SK-N-SH (cell line): ENCODE results near the gene SLC10A7. TPM values are rescaled to one million over a fixed set of nuclear protein-coding genes. Genes with fewer than 3 reads are reported as not detected.

ENCODE experiments used
- CTCF ChIA-PET: fragments of 300-600, 350-600 bp; formaldehyde crosslinking; extraction: SDS; loops from one replicate; lab custom pipeline; 2021; lab: Yijun Ruan, JAX
- POLR2A ChIA-PET: fragments of 350-600 bp; sonication (Branson Sonifier 250); formaldehyde crosslinking; extraction: SDS; loops from one replicate; lab custom pipeline; 2020; ENCODE audit warnings: antibody characterized with exemption, inconsistent platforms; lab: Yijun Ruan, JAX
- DNase-seq: peaks from one replicate; pipeline ENCODE4 v3.0.0; 2012
- H2AFZ ChIP-seq: fragments of 200-600 bp; sonication (generic); 2 replicates; pipeline ENCODE4 v1.8.1; 2016; ENCODE audit warnings: antibody characterized with exemption, mild to moderate bottlenecking, low read depth
- H3F3A ChIP-seq: fragments of 200-600 bp; sonication (generic); replicated peaks from 2 replicates; pipeline ENCODE3; 2016; ENCODE audit warnings: antibody characterized with exemption, mild to moderate bottlenecking; ENCODE audit not compliant: insufficient read depth
- H3K27ac ChIP-seq, 2 experiments: fragments of 200-500 bp in 1 of 2; fragments of 200-600 bp in 1 of 2; sonication (Bioruptor generic) in 1 of 2; sonication (generic), shearing (Covaris generic) in 1 of 2; 2 replicates each; pipeline versions ENCODE4 v1.5.1 to v1.6.1; 2014 to 2016; ENCODE audit warnings: low read depth in 2 of 2, inconsistent platforms in 1 of 2, low read length in 1 of 2, mild to moderate bottlenecking in 1 of 2, mixed read lengths in 1 of 2
- H3K27me3 ChIP-seq: fragments of 200-600 bp; sonication (generic), shearing (Covaris generic); 2 replicates; pipeline ENCODE4 v1.6.1; 2016; ENCODE audit warnings: mixed run types; ENCODE audit not compliant: insufficient read depth
- H3K36me3 ChIP-seq, 2 experiments: fragments of 200-500 bp in 1 of 2; fragments of 200-600 bp in 1 of 2; sonication (Bioruptor generic) in 1 of 2; sonication (generic) in 1 of 2; replicated peaks in 1 of 2; 2 replicates each; pipeline versions ENCODE3 to v1.5.1; 2014 to 2016; ENCODE audit warnings: low read length in 1 of 2, mild to moderate bottlenecking in 1 of 2; ENCODE audit not compliant: insufficient read depth in 2 of 2, control insufficient read depth in 1 of 2
- H3K4me1 ChIP-seq, 2 experiments: fragments of 200-500 bp in 1 of 2; fragments of 200-600 bp in 1 of 2; sonication (Bioruptor generic) in 1 of 2; sonication (generic), shearing (Covaris generic) in 1 of 2; 2 replicates each; pipeline versions ENCODE4 v1.5.1 to v1.6.1; 2014 to 2016; ENCODE audit warnings: low read depth in 1 of 2, low read length in 1 of 2, mixed run types in 1 of 2; ENCODE audit not compliant: insufficient read depth in 2 of 2, control insufficient read depth in 1 of 2
- H3K4me2 ChIP-seq: fragments of 200-600 bp; sonication (generic), shearing (Covaris generic); 2 replicates; pipeline ENCODE4 v1.6.1; 2017; ENCODE audit warnings: mixed run types
- H3K4me3 ChIP-seq, 2 experiments: fragments of 200-500 bp in 1 of 2; fragments of 200-600 bp in 1 of 2; sonication (Bioruptor generic) in 1 of 2; sonication (generic), shearing (Covaris generic) in 1 of 2; 2 replicates each; pipeline versions ENCODE4 v1.5.1 to v1.8.1; 2014 to 2016; ENCODE audit warnings: low read depth in 2 of 2, inconsistent platforms in 1 of 2, low read length in 1 of 2, mild to moderate bottlenecking in 1 of 2, mixed read lengths in 1 of 2, moderate library complexity in 1 of 2
- H3K79me2 ChIP-seq: fragments of 200-600 bp; sonication (generic); 2 replicates; pipeline ENCODE4 v1.8.1; 2017; ENCODE audit warnings: mild to moderate bottlenecking; ENCODE audit not compliant: insufficient read depth
- H3K9ac ChIP-seq: fragments of 200-600 bp; sonication (generic); 2 replicates; pipeline ENCODE4 v1.6.1; 2017; ENCODE audit warnings: mixed run types
- H3K9me2 ChIP-seq: fragments of 200-600 bp; sonication (generic); 2 replicates; pipeline ENCODE4 v1.6.1; 2017; ENCODE audit warnings: mixed run types
- H3K9me3 ChIP-seq: fragments of 200-600 bp; sonication (generic); 2 replicates; pipeline ENCODE4 v1.6.1; 2017; ENCODE audit warnings: mixed run types, mild to moderate bottlenecking, moderate library complexity
- H4K20me1 ChIP-seq: fragments of 200-600 bp; sonication (generic); 2 replicates; pipeline ENCODE4 v1.6.1; 2017; ENCODE audit warnings: mild to moderate bottlenecking, mixed run types; ENCODE audit not compliant: insufficient read depth
- CHD2 ChIP-seq: fragments of 150-350 bp; IDR thresholded peaks from 2 replicates; pipeline ENCODE4 v1.6.1; 2018; ENCODE audit warnings: low read length; ENCODE audit not compliant: partially characterized antibody
- ELF1 ChIP-seq: IDR thresholded peaks from 2 replicates; pipeline ENCODE4 v1.4.0; 2012
- FOSL2 ChIP-seq: IDR thresholded peaks from 2 replicates; pipeline ENCODE4 v1.4.0; 2012; ENCODE audit warnings: low read depth, mild to moderate bottlenecking, moderate library complexity, borderline replicate concordance
- FOXM1 ChIP-seq: IDR thresholded peaks from 2 replicates; pipeline ENCODE4 v1.4.0; 2012; ENCODE audit warnings: low read depth, mild to moderate bottlenecking
- IRF3 ChIP-seq: fragments of 150-350 bp; IDR thresholded peaks from 2 replicates; pipeline ENCODE4 v1.6.1; 2016; ENCODE audit warnings: mild to moderate bottlenecking, low read depth, low read length
- JUND ChIP-seq: IDR thresholded peaks from 2 replicates; pipeline ENCODE4 v1.4.0; 2012
- NRF1 ChIP-seq: IDR thresholded peaks from 2 replicates; pipeline ENCODE4 v1.6.1; 2012; ENCODE audit warnings: low read depth, mild to moderate bottlenecking, low read length
- POLR2AphosphoS5 ChIP-seq: IDR thresholded peaks from 2 replicates; pipeline ENCODE4 v1.6.1; 2012; ENCODE audit warnings: low read depth, low read length
- RAD21 ChIP-seq: IDR thresholded peaks from 2 replicates; pipeline ENCODE4 v1.6.1; 2012; ENCODE audit warnings: mild to moderate bottlenecking, low read length
- RCOR1 ChIP-seq: fragments of 150-350 bp; IDR thresholded peaks from 2 replicates; pipeline ENCODE4 v1.6.1; 2017; ENCODE audit warnings: antibody characterized with exemption, low read length
- RFX5 ChIP-seq: IDR thresholded peaks from 2 replicates; pipeline ENCODE4 v1.6.1; 2012; ENCODE audit warnings: mild to moderate bottlenecking, improper control_type of control experiment, low read length
- TAF1 ChIP-seq: IDR thresholded peaks from 2 replicates; pipeline ENCODE4 v1.6.1; 2012; ENCODE audit warnings: low read depth, mild to moderate bottlenecking, low read length, moderate library complexity, borderline replicate concordance
- USF2 ChIP-seq: fragments of 150-350 bp; IDR thresholded peaks from 2 replicates; pipeline ENCODE4 v1.6.1; 2017; ENCODE audit warnings: antibody characterized with exemption, low read length, low read depth, borderline replicate concordance
- YY1 ChIP-seq: IDR thresholded peaks from 2 replicates; pipeline ENCODE4 v1.4.0; 2012; ENCODE audit warnings: low read depth, mild to moderate bottlenecking
- ZBTB33 ChIP-seq: IDR thresholded peaks from 2 replicates; pipeline ENCODE4 v1.4.0; 2012; ENCODE audit warnings: low read depth, borderline replicate concordance
- WGBS: methylation state at CpG from one replicate; pipeline ENCODE4 v1.1.6; 2017; ENCODE audit warnings: low lambda C conversion rate; 5-methylcytosine and 5-hydroxymethylcytosine counted together
- polyA plus RNA-seq, 3 experiments: library from polyadenylated mRNA; depleted of rRNA; stranded (reverse); fragments of >200 nt; gene quantifications; 2 replicates each; pipeline ENCODE4 v1.2.3, GENCODE V29; 2012

SLC10A7 gene
- polyA plus RNA-seq, 1 of the 3 experiments (the other 2 are of a cell fraction), result 3.3 TPM

GRCh38 chr4:146462251-146462650 lies 59.5 kb downstream of the SLC10A7 start:
- H3K9ac ChIP-seq, result no peak overlapping the region
- POLR2A ChIA-PET, result no interaction called here
- H3K27ac ChIP-seq, result no peak overlapping the region
- TF ChIP-seq FOXM1 (no peak), NRF1 (no peak), JUND (no peak), FOSL2 (no peak), CHD2 (no peak), USF2 (no peak), RAD21 (no peak)
- TF ChIP-seq, all 33 proteins: peak for 0
- Histone ChIP-seq H3K79me2 (no peaks in the 10 kb centered on the region), H3K27me3 (no peaks in the 10 kb centered on the region), H3K4me2 (no peak overlapping the region), H2AFZ (no peak overlapping the region), H3K36me3 (no peaks in the 10 kb centered on the region), H4K20me1 (no peaks in the 10 kb centered on the region), H3K4me1 (peaks cover 0 to 10% of the 10 kb centered on the region in 2 experiments; a peak in 2 of 4 replicates), H3K4me3 (no peak overlapping the region), H3K9me2 (no peaks in the 10 kb centered on the region), H3F3A (no peaks in the 10 kb centered on the region), H3K9me3 (no peaks in the 10 kb centered on the region)
- CTCF ChIA-PET, result interaction anchor here (0.7 to 1.2 kb wide), 3 partner anchors 10 to 119 kb away, joined by 3 read pairs; no protein-coding TSS in a partner anchor
- DNase-seq, result no peak

- ChIA-PET POLR2A (no interaction called here), CTCF (interaction anchor here (0.5 kb wide), 1 partner anchor 33 kb away, joined by 3 read pairs; no protein-coding TSS in a partner anchor)
- no peaks in the 10 kb centered on the region for H4K20me1 ChIP-seq
Observed at GRCh38 chr4:146458594-146458993, 63.1 kb downstream of the SLC10A7 start.

More at GRCh38 chr4:146458594-146458993, 63.1 kb downstream of the SLC10A7 start:
- H3K4me2 ChIP-seq, result no peak overlapping the region
- no peak overlapping the region for H2AFZ ChIP-seq
- H3K36me3 ChIP-seq, result no peaks in the 10 kb centered on the region
- 60% methylated on average over 1 of the region's 1 CpG for WGBS
- H3F3A ChIP-seq, result no peaks in the 10 kb centered on the region
- H3K27me3 ChIP-seq, result no peaks in the 10 kb centered on the region
- H3K4me1 ChIP-seq, result peaks cover 0 to 11% of the 10 kb centered on the region in 2 experiments; a peak in 1 of 4 replicates
- H3K9me3 ChIP-seq, result no peaks in the 10 kb centered on the region
- no peak overlapping the region for H3K4me3 ChIP-seq
- DNase-seq, result no peak
- no peak overlapping the region for H3K27ac ChIP-seq
- H3K9me2 ChIP-seq, result no peaks in the 10 kb centered on the region
- H3K79me2 ChIP-seq, result no peaks in the 10 kb centered on the region
- TF ChIP-seq ELF1 (no peak), RAD21 (no peak), YY1 (no peak), RCOR1 (no peak), ZBTB33 (no peak), POLR2AphosphoS5 (no peak), FOSL2 (no peak), TAF1 (no peak), NRF1 (no peak), JUND (no peak), RFX5 (no peak), IRF3 (no peak)
- TF ChIP-seq, all 33 proteins: peak for 0
- H3K9ac ChIP-seq, result no peak overlapping the region
